Measurements from ENCODE around the gene SCNN1A.

SCNN1A gene

GRCh38 chr12:6334359-6334758 is 41.0 kb downstream of the SCNN1A start:
- no peak for DNase-seq (ENCODE audit: low read depth)

GRCh38 chr12:6333566-6333965 is 41.8 kb downstream of the SCNN1A start:
- no peak for DNase-seq (ENCODE audit: low read depth)

DNA sequence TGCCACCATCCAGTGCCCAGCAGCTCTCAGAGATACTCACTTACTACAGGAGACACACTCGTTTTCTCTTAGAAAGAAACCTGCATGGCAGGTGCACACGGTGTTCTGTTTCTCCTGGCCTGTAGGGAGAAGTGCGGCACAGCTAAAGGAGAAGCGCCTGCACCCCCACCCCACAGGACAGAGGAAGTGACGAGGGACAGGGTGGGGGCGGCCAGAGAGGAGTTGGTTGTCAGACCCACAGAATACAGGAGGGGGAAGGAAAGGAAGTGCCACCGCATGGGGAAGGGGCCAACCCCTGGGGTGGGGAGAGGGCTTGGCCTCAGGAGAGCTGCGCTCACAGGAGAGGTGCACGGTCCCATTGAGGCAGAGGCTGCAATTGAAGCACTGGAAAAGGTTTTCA is 42.3 kb downstream of the SCNN1A start:
- DNase-seq (ENCODE audit: low read depth) = no peak

- no peak for DNase-seq (ENCODE audit: low read depth)
Observed at GRCh38 chr12:6332459-6332858, 42.9 kb downstream of the SCNN1A start.

GRCh38 chr12:6330999-6331714 is 44.2 kb downstream of the SCNN1A start:
- no peak for DNase-seq (ENCODE audit: low read depth)

- no peak for DNase-seq (ENCODE audit: low read depth)
Observed at GRCh38 chr12:6330192-6330591, 45.2 kb downstream of the SCNN1A start.

DNA sequence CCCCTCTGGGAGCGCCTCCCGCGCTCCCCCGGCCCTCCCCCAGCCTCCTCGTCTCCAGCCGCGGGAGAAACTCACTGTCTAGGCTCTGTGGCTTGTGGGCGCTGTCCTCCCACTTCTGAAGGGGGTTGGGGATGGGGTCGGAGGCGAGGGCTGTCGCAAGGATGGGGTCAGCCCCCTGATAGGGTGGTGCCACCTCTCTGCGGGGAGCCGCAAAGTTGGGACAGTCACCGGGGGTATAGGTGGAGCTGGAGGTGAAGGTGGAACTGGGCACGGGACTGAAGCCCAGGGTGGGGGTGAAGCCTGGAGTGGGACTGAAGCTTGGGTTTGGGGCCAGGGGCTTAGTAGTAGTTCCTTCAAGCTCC is 45.7 kb downstream of the SCNN1A start:
- DNase-seq (ENCODE audit: low read depth) = no peak

GRCh38 chr12:6328945-6329702 is 46.2 kb downstream of the SCNN1A start:
- DNase-seq (ENCODE audit: low read depth) = no peak

DNA sequence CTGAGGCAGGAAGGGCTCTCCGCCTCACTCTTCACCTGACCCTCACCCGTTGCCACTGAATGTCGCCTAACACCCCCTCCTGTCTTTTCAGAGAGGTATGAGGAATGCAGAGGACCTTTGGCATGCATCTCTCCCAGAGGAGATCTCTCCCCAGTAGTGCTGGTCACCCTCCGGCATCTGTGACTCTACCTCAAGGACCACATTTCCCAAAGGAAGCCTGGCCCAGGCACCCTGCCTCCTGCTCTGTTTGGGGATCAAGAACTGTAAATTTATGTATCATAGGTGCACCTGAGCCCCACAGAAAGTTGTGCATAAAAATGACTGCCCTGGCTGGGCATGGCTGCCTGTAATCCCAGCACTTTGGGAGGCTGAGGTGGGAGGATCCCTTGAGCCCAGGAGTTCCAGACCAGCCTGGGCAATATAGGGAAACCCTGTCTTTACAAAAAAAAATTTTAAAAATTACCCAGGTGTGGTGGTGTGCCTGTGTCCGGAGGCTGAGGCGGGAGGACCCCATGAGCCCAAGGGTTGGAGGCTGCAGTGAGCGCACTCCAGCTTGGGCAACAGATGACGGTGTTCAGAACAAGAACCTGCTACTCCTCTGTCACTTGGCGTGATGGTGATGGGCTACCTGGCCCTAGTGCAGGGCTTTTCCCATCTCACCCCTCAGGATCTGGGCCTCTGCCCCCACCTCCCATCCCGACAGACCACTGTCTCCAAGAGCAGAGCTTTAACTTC is 47.2 kb downstream of the SCNN1A start:
- no peak for DNase-seq (ENCODE audit: low read depth)

DNA sequence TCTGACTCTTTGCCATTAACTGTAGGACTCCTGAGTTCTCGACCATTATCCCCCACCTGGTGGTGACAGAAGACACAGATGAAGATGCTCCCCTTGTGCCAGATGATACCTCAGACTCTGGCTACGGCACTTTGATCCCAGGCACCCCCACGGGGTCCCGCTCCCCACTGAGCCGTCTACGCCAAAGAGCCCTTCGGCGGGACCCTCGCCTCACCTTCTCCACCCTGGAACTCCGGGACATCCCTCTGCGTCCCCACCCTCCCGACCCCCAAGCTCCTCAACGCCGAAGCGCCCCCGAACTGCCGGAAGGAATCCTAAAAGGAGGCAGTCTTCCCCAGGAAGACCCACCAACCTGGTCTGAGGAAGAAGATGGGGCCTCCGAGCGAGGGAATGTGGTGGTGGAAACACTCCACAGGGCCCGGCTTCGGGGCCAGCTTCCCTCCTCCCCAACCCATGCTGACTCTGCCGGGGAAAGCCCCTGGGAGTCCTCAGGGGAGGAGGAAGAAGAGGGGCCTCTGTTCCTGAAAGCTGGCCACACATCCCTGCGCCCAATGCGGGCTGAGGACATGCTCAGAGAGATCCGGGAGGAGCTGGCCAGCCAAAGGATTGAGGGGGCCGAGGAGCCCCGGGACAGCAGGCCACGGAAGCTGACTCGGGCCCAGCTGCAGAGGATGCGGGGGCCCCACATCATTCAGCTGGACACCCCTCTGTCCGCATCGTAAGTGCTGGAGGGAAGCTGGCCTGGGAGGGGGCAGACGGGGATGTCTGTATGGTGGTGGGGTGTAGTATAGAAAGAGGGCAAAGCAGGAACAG is 47.9 kb downstream of the SCNN1A start:
- DNase-seq (ENCODE audit: low read depth) = no peak

- DNase-seq (ENCODE audit: low read depth) = no peak
Observed at GRCh38 chr12:6326316-6327228, 48.8 kb downstream of the SCNN1A start.

GRCh38 chr12:6324936-6325750 is 50.2 kb downstream of the SCNN1A start:
- no peak for DNase-seq (ENCODE audit: low read depth)

- DNase-seq (ENCODE audit: low read depth) = no peak
Observed at GRCh38 chr12:6323995-6324711, 51.2 kb downstream of the SCNN1A start.

DNA sequence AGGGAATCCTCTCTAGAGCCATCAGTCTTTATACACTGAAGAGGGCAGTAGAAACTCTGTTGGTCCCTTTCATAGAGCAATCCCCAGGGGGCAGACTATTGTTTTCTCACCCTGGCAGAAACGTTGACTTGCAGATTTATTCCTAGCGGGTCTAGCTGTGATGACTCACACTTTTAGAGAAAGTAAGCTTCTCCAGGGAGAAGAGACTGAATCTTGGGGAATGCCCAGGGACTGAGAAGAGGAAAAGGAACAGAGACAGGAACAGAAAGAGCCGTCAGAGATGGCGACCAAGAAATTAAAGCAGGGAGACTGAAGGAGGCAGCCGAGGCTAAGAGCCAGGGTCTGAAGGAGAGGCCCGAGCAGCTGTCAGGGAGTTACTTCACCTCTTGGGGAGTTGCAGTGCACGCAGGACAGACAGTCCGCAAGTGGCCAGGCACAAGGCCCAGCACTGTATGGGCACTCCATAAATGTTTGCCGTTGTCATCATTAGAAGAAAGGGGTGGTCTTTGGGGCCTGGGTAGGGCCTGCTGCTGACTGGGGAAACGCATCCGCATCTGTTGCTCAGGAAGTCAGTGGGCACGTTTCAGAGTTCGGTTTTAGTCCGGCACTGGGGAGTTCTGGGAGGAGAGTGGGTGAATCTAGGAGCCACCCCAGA is 51.9 kb downstream of the SCNN1A start:
- DNase-seq (ENCODE audit: low read depth) = no peak

DNA sequence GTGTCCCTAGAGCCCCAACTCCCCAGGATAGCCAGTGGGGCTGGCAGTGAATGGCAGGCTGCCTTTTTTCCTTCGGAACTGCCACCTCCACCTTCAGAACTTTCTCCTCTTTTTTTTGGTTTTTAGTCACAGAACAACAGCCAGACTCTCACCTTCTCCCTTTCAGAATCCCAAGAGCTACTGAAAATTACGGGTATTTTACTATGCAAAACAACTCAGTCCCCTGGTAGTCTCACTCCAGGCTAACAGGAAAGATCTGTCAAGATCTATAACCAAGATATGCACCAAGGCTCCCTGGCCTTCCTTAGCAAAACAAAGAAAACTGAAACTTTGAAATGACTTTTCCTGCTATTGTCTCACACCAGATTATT is 52.4 kb downstream of the SCNN1A start:
- no peak for DNase-seq (ENCODE audit: low read depth)

- DNase-seq (ENCODE audit: low read depth) = no peak
Observed at GRCh38 chr12:6322352-6322751, 53.0 kb downstream of the SCNN1A start.

DNA sequence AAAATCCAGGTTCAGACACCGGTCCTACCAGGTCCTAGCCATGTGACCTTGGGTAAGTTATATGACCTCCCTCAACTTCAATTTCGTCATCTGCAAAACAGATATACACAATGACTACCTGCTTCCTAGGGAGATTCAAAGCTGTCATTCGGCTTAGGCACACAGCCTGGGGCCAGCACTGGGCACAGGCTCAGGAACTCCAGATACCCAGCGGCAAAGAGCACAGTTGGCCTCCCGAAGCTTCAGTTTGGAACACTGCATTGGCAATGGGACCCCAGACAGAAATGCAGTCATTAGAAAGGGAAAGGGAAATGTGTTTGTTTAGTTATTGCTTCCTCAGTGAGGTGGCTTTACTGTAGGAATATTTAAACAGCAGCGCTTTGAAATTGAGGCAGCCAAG is 53.5 kb downstream of the SCNN1A start:
- DNase-seq (ENCODE audit: low read depth) = no peak

- DNase-seq (ENCODE audit: low read depth) = no peak
Observed at GRCh38 chr12:6319446-6319845, 55.9 kb downstream of the SCNN1A start.

GRCh38 chr12:6318440-6318879 is 56.9 kb downstream of the SCNN1A start:
- DNase-seq (ENCODE audit: low read depth) = no peak

Measured in CMK (cell line).